Endothelial cell of umbilical vein (primary cell): ENCODE data around the gene CPNE2. TPM values are rescaled to one million over a fixed set of nuclear protein-coding genes. Genes with fewer than 3 reads are reported as not detected.

Experiments
- BruUV-seq: library from RNA; stranded (reverse); fragments of 400-500 nt; replicated peaks from 2 replicates; lab custom pipeline; 2021; lab: Mats Ljungman, UMichigan
- CTCF ChIA-PET: fragments of 300-600, 350-600 bp; sonication (Branson Sonifier 250); formaldehyde crosslinking; loops from one replicate; lab custom pipeline; 2021; ENCODE audit warnings: antibody characterized with exemption, inconsistent platforms; lab: Charles Lee
- POLR2A ChIA-PET: fragments of 300-600, 350-600 bp; sonication (Branson Sonifier 250); formaldehyde crosslinking; loops from one replicate; lab custom pipeline; 2021; ENCODE audit warnings: antibody characterized with exemption, inconsistent platforms; lab: Charles Lee
- DNase-seq: peaks from one replicate; pipeline ENCODE4 v3.0.0-alpha.2; 2011; ENCODE audit warnings: low read depth, low spot score
- FAIRE-seq: peaks from 2 replicates; lab custom pipeline; 2011; peaks lifted over from hg19 to GRCh38; lab: Jason Lieb, UNC
- H2AFZ ChIP-seq: 2 replicates; pipeline ENCODE4 v1.6.0; 2012; ENCODE audit warnings: low read depth, low read length, control low read depth, inconsistent platforms
- H3K27ac ChIP-seq: 2 replicates; pipeline ENCODE4 v1.5.1; 2011; ENCODE audit warnings: low read depth, mild to moderate bottlenecking, control low read depth, low read length, moderate library complexity; ENCODE audit not compliant: insufficient read depth
- H3K27me3 ChIP-seq, 2 experiments: 2 replicates each; pipeline versions ENCODE4 v1.6.0 to v1.6.1; 2011; ENCODE audit warnings: low read length in 2 of 2, mixed read lengths in 1 of 2; ENCODE audit not compliant: control insufficient read depth in 2 of 2, insufficient read depth in 2 of 2
- H3K36me3 ChIP-seq, 2 experiments: 2 replicates in 1 of 2; 3 replicates in 1 of 2; pipeline ENCODE4 v1.5.1; 2011; ENCODE audit warnings: low read length in 2 of 2, mild to moderate bottlenecking in 1 of 2, moderate library complexity in 1 of 2; ENCODE audit not compliant: control insufficient read depth in 2 of 2, insufficient read depth in 2 of 2; ENCODE audit errors: extremely low read depth in 1 of 2
- H3K4me1 ChIP-seq: 3 replicates; pipeline ENCODE4 v1.5.1; 2011; ENCODE audit warnings: mild to moderate bottlenecking, low read length; ENCODE audit not compliant: control insufficient read depth, insufficient read depth; ENCODE audit errors: extremely low read depth
- H3K4me2 ChIP-seq: 2 replicates; pipeline ENCODE4 v1.6.1; 2011; ENCODE audit warnings: low read length, control low read depth, mixed read lengths; ENCODE audit not compliant: insufficient read depth
- H3K4me3 ChIP-seq, 3 experiments: fragments of 200-600 bp in 1 of 3; sonication (generic), shearing (Covaris generic) in 1 of 3; replicated peaks in 1 of 3; 2 replicates each; pipeline ENCODE4 v1.5.1; 2011 to 2016; ENCODE audit warnings: control low read depth in 3 of 3, low read length in 3 of 3, mild to moderate bottlenecking in 2 of 3, inconsistent platforms in 1 of 3, low read depth in 1 of 3, moderate library complexity in 1 of 3; ENCODE audit not compliant: insufficient read depth in 1 of 3
- H3K79me2 ChIP-seq: 2 replicates; pipeline ENCODE4 v1.6.0; 2012; ENCODE audit warnings: low read length, inconsistent platforms; ENCODE audit not compliant: control insufficient read depth, insufficient read depth
- H3K9ac ChIP-seq: replicated peaks from 2 replicates; pipeline ENCODE3; 2011; ENCODE audit warnings: low read length, control low read depth; ENCODE audit not compliant: insufficient read depth; ENCODE audit errors: extremely low read depth
- H3K9me1 ChIP-seq: replicated peaks from 3 replicates; pipeline ENCODE4 v1.6.0; 2011; ENCODE audit warnings: mild to moderate bottlenecking, low read length; ENCODE audit not compliant: control insufficient read depth, insufficient read depth; ENCODE audit errors: extremely low read depth
- H3K9me3 ChIP-seq: replicated peaks from 2 replicates; pipeline ENCODE4 v1.5.1; 2012; ENCODE audit warnings: low read length, inconsistent platforms; ENCODE audit not compliant: control insufficient read depth, insufficient read depth
- H4K20me1 ChIP-seq: replicated peaks from 2 replicates; pipeline ENCODE3; 2011; ENCODE audit warnings: mild to moderate bottlenecking, low read length; ENCODE audit not compliant: control insufficient read depth, insufficient read depth; ENCODE audit errors: extremely low read depth
- EZH2 ChIP-seq: IDR thresholded peaks from 2 replicates; pipeline ENCODE4 v1.6.1; 2012; ENCODE audit warnings: borderline replicate concordance, low read depth, mild to moderate bottlenecking, moderate library complexity, low read length, inconsistent platforms; ENCODE audit not compliant: severe bottlenecking
- FOS ChIP-seq: IDR thresholded peaks from 2 replicates; pipeline ENCODE4 v1.6.1; 2011; ENCODE audit warnings: mild to moderate bottlenecking, low read length, moderate library complexity, borderline replicate concordance; ENCODE audit not compliant: insufficient read depth
- GATA2 ChIP-seq: IDR thresholded peaks from 2 replicates; pipeline ENCODE4 v1.7.0; 2011; ENCODE audit warnings: low read depth, mild to moderate bottlenecking, moderate library complexity, mixed read lengths, low read length; ENCODE audit not compliant: insufficient read length, insufficient read depth
- JUN ChIP-seq: IDR thresholded peaks from 2 replicates; pipeline ENCODE4 v1.6.1; 2011; ENCODE audit warnings: borderline replicate concordance, low read depth; ENCODE audit not compliant: insufficient read length, insufficient read depth
- MYC ChIP-seq: IDR thresholded peaks from one replicate; pipeline ENCODE4 v1.6.1; 2011; ENCODE audit warnings: mild to moderate bottlenecking, low read depth, low read length
- POLR2A ChIP-seq: IDR thresholded peaks from 2 replicates; pipeline ENCODE4 v1.6.1; 2012; ENCODE audit warnings: low read depth, mild to moderate bottlenecking, control low read depth, low read length
- POLR2AphosphoS5 ChIP-seq: IDR thresholded peaks from 2 replicates; pipeline ENCODE4 v1.6.1; 2012; ENCODE audit warnings: low read depth, mild to moderate bottlenecking, control low read depth, low read length, moderate library complexity; ENCODE audit not compliant: insufficient read depth
- dilution Hi-C: fragments of 300-500 bp; cut with MboI; formaldehyde crosslinking; loops from one replicate; pipeline ENCODE4 v1.15.0; 2019; ENCODE audit warnings: low sequenced_read_pairs; ENCODE audit not compliant: extremely low pct_ligation_motif_present
- intact Hi-C: fragments of 100-400 bp; cut with micrococcal nuclease; formaldehyde crosslinking; loops from one replicate; pipeline ENCODE4 v1.10.0; 2022
- polyA plus RNA-seq, 4 experiments: library from polyadenylated mRNA; depleted of rRNA in 3 of 4; stranded (reverse) in 3 of 4; unstranded in 1 of 4; fragments of >200 nt; gene quantifications; 2 replicates each; pipeline versions ENCODE4 v1.2.1 to v1.2.3, GENCODE V29; 2011 to 2012; ENCODE audit warnings: missing spikeins in 1 of 4
- total RNA-seq: library from RNA; stranded (reverse); gene quantifications from 2 replicates; pipeline ENCODE4 v1.2.3, GENCODE V29; 2021
- TF ChIP-seq, protein P1 (sequence below), 2 donors: IDR thresholded peaks; 1 replicate in 1 of 2; 2 replicates in 1 of 2; pipeline ENCODE4 v1.5.1; 2011; ENCODE audit warnings: low read length in 2 of 2, mild to moderate bottlenecking in 2 of 2, moderate library complexity in 2 of 2, control low read depth in 1 of 2, inconsistent platforms in 1 of 2, low read depth in 1 of 2; ENCODE audit not compliant: insufficient read depth in 1 of 2; ENCODE audit errors: extremely low read depth in 1 of 2
- TF ChIP-seq, protein P2 (sequence below): IDR thresholded peaks from 2 replicates; pipeline ENCODE4 v1.6.1; 2011; ENCODE audit not compliant: insufficient read depth, insufficient read length

Gene CPNE2
- total and polyA plus RNA-seq, 2 donors (not counting 3 experiments of a cell fraction or from before 2014, with no cell fraction given) = 91.9 to 187 TPM

DNA sequence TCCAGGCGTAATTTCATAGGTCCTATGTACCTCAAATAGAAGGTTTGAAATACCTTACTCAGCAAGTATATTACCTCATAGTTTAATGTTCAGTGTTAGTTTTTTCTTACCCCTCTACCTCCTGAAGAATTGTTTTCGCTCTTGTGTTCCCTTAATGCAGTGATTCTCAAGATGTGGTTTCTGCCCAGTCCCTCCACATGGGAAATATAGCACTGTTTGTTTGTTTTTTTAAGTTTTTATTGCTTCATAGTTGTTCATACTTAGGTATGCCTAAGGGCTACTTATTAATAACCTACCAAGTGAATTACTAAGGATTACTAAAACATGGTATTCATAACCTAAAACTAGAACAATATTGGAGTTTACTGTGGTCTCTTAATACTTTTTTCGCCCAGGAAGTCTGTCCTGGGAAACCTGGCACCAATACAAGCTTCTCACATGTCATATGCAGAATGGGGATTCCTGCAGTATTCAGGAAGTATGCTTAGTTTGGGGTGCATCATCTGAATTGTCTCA is 98.7 kb downstream of the CPNE2 start:
- peak overlapping the region; percentile 20 for H3K27ac ChIP-seq
- FAIRE-seq = no peak

DNA sequence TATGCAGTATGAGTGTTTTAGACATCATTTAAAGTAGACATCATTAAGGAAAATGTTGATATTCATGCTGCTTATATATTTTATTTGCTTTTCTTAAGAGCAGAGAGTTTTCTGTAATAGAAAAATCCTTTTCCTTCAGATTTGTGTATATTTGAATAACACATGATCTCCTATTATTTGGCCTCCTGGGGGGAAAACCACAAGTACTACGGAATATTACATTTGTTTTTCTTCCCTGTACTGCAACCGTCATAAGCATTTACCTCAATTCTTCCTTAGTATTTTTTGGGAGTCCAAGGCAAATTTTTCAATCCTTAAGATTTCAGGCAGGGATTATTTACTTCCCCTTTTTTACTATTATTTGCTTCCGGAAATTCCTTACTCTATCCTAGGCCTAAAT is 99.8 kb downstream of the CPNE2 start:
- no peak for FAIRE-seq
- H3K4me2 ChIP-seq = peak overlapping the region; percentile 12
- H3K27me3 ChIP-seq = no peaks in the 10 kb centered on the region
- peaks cover 89% of the 10 kb centered on the region for H3K79me2 ChIP-seq
- no peaks in the 10 kb centered on the region for H3K9me3 ChIP-seq
- no peaks in the 10 kb centered on the region for H4K20me1 ChIP-seq
- TF ChIP-seq MYC (no peak), POLR2AphosphoS5 (no peak), JUN (no peak), EZH2 (no peak), GATA2 (no peak), FOS (no peak), POLR2A (no peak)
- TF ChIP-seq, protein P1, sequence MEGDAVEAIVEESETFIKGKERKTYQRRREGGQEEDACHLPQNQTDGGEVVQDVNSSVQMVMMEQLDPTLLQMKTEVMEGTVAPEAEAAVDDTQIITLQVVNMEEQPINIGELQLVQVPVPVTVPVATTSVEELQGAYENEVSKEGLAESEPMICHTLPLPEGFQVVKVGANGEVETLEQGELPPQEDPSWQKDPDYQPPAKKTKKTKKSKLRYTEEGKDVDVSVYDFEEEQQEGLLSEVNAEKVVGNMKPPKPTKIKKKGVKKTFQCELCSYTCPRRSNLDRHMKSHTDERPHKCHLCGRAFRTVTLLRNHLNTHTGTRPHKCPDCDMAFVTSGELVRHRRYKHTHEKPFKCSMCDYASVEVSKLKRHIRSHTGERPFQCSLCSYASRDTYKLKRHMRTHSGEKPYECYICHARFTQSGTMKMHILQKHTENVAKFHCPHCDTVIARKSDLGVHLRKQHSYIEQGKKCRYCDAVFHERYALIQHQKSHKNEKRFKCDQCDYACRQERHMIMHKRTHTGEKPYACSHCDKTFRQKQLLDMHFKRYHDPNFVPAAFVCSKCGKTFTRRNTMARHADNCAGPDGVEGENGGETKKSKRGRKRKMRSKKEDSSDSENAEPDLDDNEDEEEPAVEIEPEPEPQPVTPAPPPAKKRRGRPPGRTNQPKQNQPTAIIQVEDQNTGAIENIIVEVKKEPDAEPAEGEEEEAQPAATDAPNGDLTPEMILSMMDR (IDR thresholded peaks at IDR 0.05; ENCODE audit: extremely low read depth in 1 of 2, insufficient read depth in 1 of 2, low read depth in 1 of 2, low read length in 2 of 2) = no peak
- TF ChIP-seq, protein P2, sequence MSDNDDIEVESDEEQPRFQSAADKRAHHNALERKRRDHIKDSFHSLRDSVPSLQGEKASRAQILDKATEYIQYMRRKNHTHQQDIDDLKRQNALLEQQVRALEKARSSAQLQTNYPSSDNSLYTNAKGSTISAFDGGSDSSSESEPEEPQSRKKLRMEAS = no peak
- H2AFZ ChIP-seq = no peak overlapping the region
- peak overlapping the region; percentile 12 for H3K27ac ChIP-seq
- no peak for DNase-seq
- CTCF ChIA-PET = no interaction called here
- H3K9ac ChIP-seq = no peak overlapping the region
- H3K36me3 ChIP-seq = peaks cover 0 to 3% of the 10 kb centered on the region in 2 experiments
- dilution Hi-C loops (no loop called here), intact Hi-C loops (no loop called here)
- H3K4me3 ChIP-seq = no peak overlapping the region
- no peaks in the 10 kb centered on the region for H3K9me1 ChIP-seq
- no TSS peak for BruUV-seq
- POLR2A ChIA-PET = no interaction called here
- H3K4me1 ChIP-seq = peaks cover 62% of the 10 kb centered on the region

More for the DNA sequence above, 98.7 kb downstream of the CPNE2 start:
- no TSS peak for BruUV-seq
- dilution Hi-C loops = no loop called here
- H4K20me1 ChIP-seq = no peaks in the 10 kb centered on the region
- TF ChIP-seq, protein P2 = no peak
- TF ChIP-seq POLR2AphosphoS5 (no peak), GATA2 (no peak), FOS (no peak), JUN (no peak)
- H3K79me2 ChIP-seq = peaks cover 88% of the 10 kb centered on the region
- peaks cover 62% of the 10 kb centered on the region for H3K4me1 ChIP-seq
- no peak overlapping the region for H3K4me3 ChIP-seq
- H3K4me2 ChIP-seq = peak overlapping the region; percentile 40
- no peaks in the 10 kb centered on the region for H3K9me1 ChIP-seq
- peaks cover 0 to 3% of the 10 kb centered on the region in 2 experiments for H3K36me3 ChIP-seq
- CTCF ChIA-PET = interaction anchor here (1.6 kb wide), 1 partner anchor 50 kb away, joined by 3 read pairs; no protein-coding TSS in a partner anchor
- no peaks in the 10 kb centered on the region for H3K27me3 ChIP-seq
- POLR2A ChIA-PET = no interaction called here
- H3K9ac ChIP-seq = no peak overlapping the region
- DNase-seq = peak; percentile 30
- no peak overlapping the region for H2AFZ ChIP-seq
- intact Hi-C loops = no loop called here
- no peaks in the 10 kb centered on the region for H3K9me3 ChIP-seq
